Measurements from ENCODE around the gene CDK3.

- no peak for TF ChIP-seq CTCF (IDR thresholded peaks at IDR 0.05)
- no peak for TF ChIP-seq POLR2A (IDR thresholded peaks at IDR 0.05)
Observed at GRCh38 chr17:76039121-76039520, 38.5 kb downstream of the CDK3 start.
